SK-N-SH (cell line): ENCODE measurements around the gene CCNL1. TPM values are rescaled to one million over a fixed set of nuclear protein-coding genes. Genes with fewer than 3 reads are reported as not detected.
A peak's percentile ranks its signal among the peaks of the same experiment; 100 is the strongest.

Source experiments
- CTCF ChIA-PET: fragments of 300-600, 350-600 bp; formaldehyde crosslinking; extraction: SDS; loops from one replicate; lab custom pipeline; 2021; lab: Yijun Ruan, JAX
- POLR2A ChIA-PET: fragments of 350-600 bp; sonication (Branson Sonifier 250); formaldehyde crosslinking; extraction: SDS; loops from one replicate; lab custom pipeline; 2020; ENCODE audit warnings: antibody characterized with exemption, inconsistent platforms; lab: Yijun Ruan, JAX
- DNase-seq: peaks from one replicate; pipeline ENCODE4 v3.0.0; 2012
- H2AFZ ChIP-seq: fragments of 200-600 bp; sonication (generic); 2 replicates; pipeline ENCODE4 v1.8.1; 2016; ENCODE audit warnings: antibody characterized with exemption, mild to moderate bottlenecking, low read depth
- H3F3A ChIP-seq: fragments of 200-600 bp; sonication (generic); replicated peaks from 2 replicates; pipeline ENCODE3; 2016; ENCODE audit warnings: antibody characterized with exemption, mild to moderate bottlenecking; ENCODE audit not compliant: insufficient read depth
- H3K27ac ChIP-seq, 2 experiments: fragments of 200-500 bp in 1 of 2; fragments of 200-600 bp in 1 of 2; sonication (Bioruptor generic) in 1 of 2; sonication (generic), shearing (Covaris generic) in 1 of 2; 2 replicates each; pipeline versions ENCODE4 v1.5.1 to v1.6.1; 2014 to 2016; ENCODE audit warnings: low read depth in 2 of 2, inconsistent platforms in 1 of 2, low read length in 1 of 2, mild to moderate bottlenecking in 1 of 2, mixed read lengths in 1 of 2
- H3K27me3 ChIP-seq: fragments of 200-600 bp; sonication (generic), shearing (Covaris generic); 2 replicates; pipeline ENCODE4 v1.6.1; 2016; ENCODE audit warnings: mixed run types; ENCODE audit not compliant: insufficient read depth
- H3K36me3 ChIP-seq, 2 experiments: fragments of 200-500 bp in 1 of 2; fragments of 200-600 bp in 1 of 2; sonication (Bioruptor generic) in 1 of 2; sonication (generic) in 1 of 2; replicated peaks in 1 of 2; 2 replicates each; pipeline versions ENCODE3 to v1.5.1; 2014 to 2016; ENCODE audit warnings: low read length in 1 of 2, mild to moderate bottlenecking in 1 of 2; ENCODE audit not compliant: insufficient read depth in 2 of 2, control insufficient read depth in 1 of 2
- H3K4me1 ChIP-seq, 2 experiments: fragments of 200-500 bp in 1 of 2; fragments of 200-600 bp in 1 of 2; sonication (Bioruptor generic) in 1 of 2; sonication (generic), shearing (Covaris generic) in 1 of 2; 2 replicates each; pipeline versions ENCODE4 v1.5.1 to v1.6.1; 2014 to 2016; ENCODE audit warnings: low read depth in 1 of 2, low read length in 1 of 2, mixed run types in 1 of 2; ENCODE audit not compliant: insufficient read depth in 2 of 2, control insufficient read depth in 1 of 2
- H3K4me2 ChIP-seq: fragments of 200-600 bp; sonication (generic), shearing (Covaris generic); 2 replicates; pipeline ENCODE4 v1.6.1; 2017; ENCODE audit warnings: mixed run types
- H3K4me3 ChIP-seq, 2 experiments: fragments of 200-500 bp in 1 of 2; fragments of 200-600 bp in 1 of 2; sonication (Bioruptor generic) in 1 of 2; sonication (generic), shearing (Covaris generic) in 1 of 2; 2 replicates each; pipeline versions ENCODE4 v1.5.1 to v1.8.1; 2014 to 2016; ENCODE audit warnings: low read depth in 2 of 2, inconsistent platforms in 1 of 2, low read length in 1 of 2, mild to moderate bottlenecking in 1 of 2, mixed read lengths in 1 of 2, moderate library complexity in 1 of 2
- H3K79me2 ChIP-seq: fragments of 200-600 bp; sonication (generic); 2 replicates; pipeline ENCODE4 v1.8.1; 2017; ENCODE audit warnings: mild to moderate bottlenecking; ENCODE audit not compliant: insufficient read depth
- H3K9ac ChIP-seq: fragments of 200-600 bp; sonication (generic); 2 replicates; pipeline ENCODE4 v1.6.1; 2017; ENCODE audit warnings: mixed run types
- H3K9me2 ChIP-seq: fragments of 200-600 bp; sonication (generic); 2 replicates; pipeline ENCODE4 v1.6.1; 2017; ENCODE audit warnings: mixed run types
- H3K9me3 ChIP-seq: fragments of 200-600 bp; sonication (generic); 2 replicates; pipeline ENCODE4 v1.6.1; 2017; ENCODE audit warnings: mixed run types, mild to moderate bottlenecking, moderate library complexity
- H4K20me1 ChIP-seq: fragments of 200-600 bp; sonication (generic); 2 replicates; pipeline ENCODE4 v1.6.1; 2017; ENCODE audit warnings: mild to moderate bottlenecking, mixed run types; ENCODE audit not compliant: insufficient read depth
- CHD2 ChIP-seq: fragments of 150-350 bp; IDR thresholded peaks from 2 replicates; pipeline ENCODE4 v1.6.1; 2018; ENCODE audit warnings: low read length; ENCODE audit not compliant: partially characterized antibody
- ELF1 ChIP-seq: IDR thresholded peaks from 2 replicates; pipeline ENCODE4 v1.4.0; 2012
- EP300 ChIP-seq, 2 experiments: IDR thresholded peaks; 2 replicates each; pipeline versions ENCODE4 v1.4.0 to v1.6.1; 2012; ENCODE audit warnings: borderline replicate concordance in 1 of 2, low read depth in 1 of 2, low read length in 1 of 2
- FOXJ3 ChIP-seq: sonication (generic); formaldehyde crosslinking; IDR thresholded peaks from 2 replicates; pipeline ENCODE4 v1.5.1; 2020; ENCODE audit warnings: mild to moderate bottlenecking, missing genetic modification reagents
- MXI1 ChIP-seq: IDR thresholded peaks from 2 replicates; pipeline ENCODE4 v1.6.1; 2012; ENCODE audit warnings: mild to moderate bottlenecking, low read depth, low read length, improper control_type of control experiment
- NRF1 ChIP-seq: IDR thresholded peaks from 2 replicates; pipeline ENCODE4 v1.6.1; 2012; ENCODE audit warnings: low read depth, mild to moderate bottlenecking, low read length
- RAD21 ChIP-seq: IDR thresholded peaks from 2 replicates; pipeline ENCODE4 v1.6.1; 2012; ENCODE audit warnings: mild to moderate bottlenecking, low read length
- RCOR1 ChIP-seq: fragments of 150-350 bp; IDR thresholded peaks from 2 replicates; pipeline ENCODE4 v1.6.1; 2017; ENCODE audit warnings: antibody characterized with exemption, low read length
- RFX5 ChIP-seq: IDR thresholded peaks from 2 replicates; pipeline ENCODE4 v1.6.1; 2012; ENCODE audit warnings: mild to moderate bottlenecking, improper control_type of control experiment, low read length
- RXRA ChIP-seq: IDR thresholded peaks from 2 replicates; pipeline ENCODE4 v1.4.0; 2012; ENCODE audit warnings: low read depth, mild to moderate bottlenecking, borderline replicate concordance
- SIN3A ChIP-seq: IDR thresholded peaks from 2 replicates; pipeline ENCODE4 v1.6.1; 2012; ENCODE audit warnings: low read depth, mild to moderate bottlenecking, low read length, moderate library complexity, borderline replicate concordance
- TCF12 ChIP-seq: IDR thresholded peaks from 2 replicates; pipeline ENCODE4 v1.4.0; 2012
- TEAD4 ChIP-seq: IDR thresholded peaks from 2 replicates; pipeline ENCODE4 v1.4.0; 2012; ENCODE audit warnings: mild to moderate bottlenecking, borderline replicate concordance; ENCODE audit not compliant: insufficient read depth
- YY1 ChIP-seq: IDR thresholded peaks from 2 replicates; pipeline ENCODE4 v1.4.0; 2012; ENCODE audit warnings: low read depth, mild to moderate bottlenecking
- ZBTB33 ChIP-seq: IDR thresholded peaks from 2 replicates; pipeline ENCODE4 v1.4.0; 2012; ENCODE audit warnings: low read depth, borderline replicate concordance
- WGBS: methylation state at CpG from one replicate; pipeline ENCODE4 v1.1.6; 2017; ENCODE audit warnings: low lambda C conversion rate; 5-methylcytosine and 5-hydroxymethylcytosine counted together
- polyA plus RNA-seq, 3 experiments: library from polyadenylated mRNA; depleted of rRNA; stranded (reverse); fragments of >200 nt; gene quantifications; 2 replicates each; pipeline ENCODE4 v1.2.3, GENCODE V29; 2012
- TF ChIP-seq, protein P1 (sequence below): IDR thresholded peaks from 2 replicates; pipeline ENCODE4; 2012
- TF ChIP-seq, protein P2 (sequence below): IDR thresholded peaks from 2 replicates; pipeline ENCODE4 v1.4.0; 2012; ENCODE audit warnings: low read depth, borderline replicate concordance

Gene CCNL1
- polyA plus RNA-seq, 1 of the 3 experiments (the other 2 are of a cell fraction): 99.8 TPM

DNA sequence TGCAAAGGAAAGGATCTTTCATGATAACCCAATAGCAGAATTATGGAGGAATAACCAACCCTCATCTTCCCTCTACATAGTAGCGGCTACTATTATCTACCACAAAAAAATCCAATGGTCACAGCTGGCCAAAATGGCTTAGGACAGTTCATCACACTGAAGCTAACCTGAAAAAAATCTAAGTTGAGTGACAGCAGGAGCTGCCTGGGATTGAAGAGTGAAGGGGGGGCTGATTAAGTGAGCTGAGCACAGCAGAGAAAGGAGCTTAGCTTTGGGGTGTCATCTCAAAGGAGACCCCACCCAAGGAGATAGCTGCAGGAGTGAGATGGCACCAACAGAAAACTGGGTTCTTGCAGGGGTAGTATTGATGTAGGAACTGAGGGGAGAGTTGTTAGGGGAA is 33.6 kb downstream of the CCNL1 start:
- Histone ChIP-seq H3F3A (peaks cover 29% of the 10 kb centered on the region), H3K9me2 (no peaks in the 10 kb centered on the region), H3K79me2 (no peaks in the 10 kb centered on the region), H3K9me3 (no peaks in the 10 kb centered on the region), H3K9ac (no peak overlapping the region), H3K36me3 (no peaks in the 10 kb centered on the region), H4K20me1 (no peaks in the 10 kb centered on the region), H3K27ac (no peak overlapping the region), H3K4me3 (no peak overlapping the region), H2AFZ (no peak overlapping the region), H3K4me1 (peaks cover 12 to 63% of the 10 kb centered on the region in 2 experiments), H3K4me2 (no peak overlapping the region), H3K27me3 (no peaks in the 10 kb centered on the region)
- ChIA-PET CTCF (interaction anchor here (1.0 to 6.1 kb wide), 5 partner anchors 9 to 1116 kb away, joined by 3 to 57 read pairs (median 6); no protein-coding TSS in a partner anchor), POLR2A (no interaction called here)
- 96% methylated on average over 1 of the region's 1 CpG for WGBS
- no peak for TF ChIP-seq CHD2
- TF ChIP-seq NRF1: no peak
- TF ChIP-seq RAD21: no peak
- DNase-seq: no peak

- Histone ChIP-seq H2AFZ (no peak overlapping the region), H3K9ac (no peak overlapping the region), H3K36me3 (no peaks in the 10 kb centered on the region)
- POLR2A ChIA-PET: no interaction called here
- CTCF ChIA-PET: interaction anchor here (6.1 kb wide), 1 partner anchor 12 kb away, joined by 57 read pairs; no protein-coding TSS in a partner anchor
- no peak for TF ChIP-seq TEAD4
- TF ChIP-seq, protein P1, sequence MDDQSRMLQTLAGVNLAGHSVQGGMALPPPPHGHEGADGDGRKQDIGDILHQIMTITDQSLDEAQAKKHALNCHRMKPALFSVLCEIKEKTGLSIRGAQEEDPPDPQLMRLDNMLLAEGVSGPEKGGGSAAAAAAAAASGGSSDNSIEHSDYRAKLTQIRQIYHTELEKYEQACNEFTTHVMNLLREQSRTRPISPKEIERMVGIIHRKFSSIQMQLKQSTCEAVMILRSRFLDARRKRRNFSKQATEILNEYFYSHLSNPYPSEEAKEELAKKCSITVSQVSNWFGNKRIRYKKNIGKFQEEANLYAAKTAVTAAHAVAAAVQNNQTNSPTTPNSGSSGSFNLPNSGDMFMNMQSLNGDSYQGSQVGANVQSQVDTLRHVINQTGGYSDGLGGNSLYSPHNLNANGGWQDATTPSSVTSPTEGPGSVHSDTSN: peak; percentile 55; the same call in 1 of the 2 replicates
- no peak for TF ChIP-seq RCOR1
- TF ChIP-seq YY1: no peak
- no peak for TF ChIP-seq CHD2
- TF ChIP-seq ELF1: no peak
- no peak for TF ChIP-seq RFX5
- TF ChIP-seq RXRA: no peak
- TF ChIP-seq, all 33 proteins: peak for 1
- H4K20me1 ChIP-seq: no peaks in the 10 kb centered on the region
- no peak for DNase-seq
- H3K27ac ChIP-seq: no peak overlapping the region
- H3F3A ChIP-seq: peaks cover 29% of the 10 kb centered on the region
- H3K4me2 ChIP-seq: no peak overlapping the region
- no peaks in the 10 kb centered on the region for H3K9me2 ChIP-seq
- H3K4me1 ChIP-seq: peaks cover 9 to 58% of the 10 kb centered on the region in 2 experiments
- H3K9me3 ChIP-seq: no peaks in the 10 kb centered on the region
- H3K27me3 ChIP-seq: no peaks in the 10 kb centered on the region
- no peaks in the 10 kb centered on the region for H3K79me2 ChIP-seq
- H3K4me3 ChIP-seq: no peak overlapping the region
Measured at GRCh38 chr3:157125101-157125500, 34.8 kb downstream of the CCNL1 start.

DNA sequence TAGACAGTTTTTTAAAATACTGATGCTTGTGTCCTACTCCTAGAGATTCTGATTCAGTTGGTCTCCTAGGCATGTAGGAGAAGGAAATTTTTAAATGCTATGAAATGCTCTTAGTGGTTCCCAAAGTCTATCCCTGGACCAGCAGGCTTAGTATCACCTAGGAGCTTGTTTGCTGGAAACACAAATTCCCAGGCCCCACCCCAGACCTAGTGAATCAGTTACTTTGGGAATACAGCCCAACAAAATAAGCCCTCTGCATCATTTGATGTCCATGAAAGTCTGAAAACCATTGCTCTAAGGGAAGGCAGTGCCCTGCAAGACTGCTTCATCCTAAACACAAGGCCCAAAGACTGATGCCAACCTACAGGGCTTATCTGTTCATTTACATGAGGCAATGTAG is 36.3 kb downstream of the CCNL1 start:
- CTCF ChIA-PET: interaction anchor here (1.0 to 6.1 kb wide), 6 partner anchors 11 to 450 kb away, joined by 3 to 57 read pairs (median 7); partner anchors contain the start of gene TIPARP
- Histone ChIP-seq H3K9ac (no peak overlapping the region), H2AFZ (no peak overlapping the region), H4K20me1 (no peaks in the 10 kb centered on the region), H3K27ac (no peak overlapping the region), H3K4me2 (no peak overlapping the region), H3K4me1 (peaks cover 5 to 43% of the 10 kb centered on the region in 2 experiments), H3K9me3 (no peaks in the 10 kb centered on the region), H3K9me2 (no peaks in the 10 kb centered on the region), H3K79me2 (no peaks in the 10 kb centered on the region), H3F3A (peaks cover 17% of the 10 kb centered on the region), H3K36me3 (no peaks in the 10 kb centered on the region), H3K27me3 (no peaks in the 10 kb centered on the region), H3K4me3 (no peak overlapping the region)
- no peak for DNase-seq
- POLR2A ChIA-PET: no interaction called here
- TF ChIP-seq ZBTB33 (no peak), CHD2 (no peak), MXI1 (no peak), RCOR1 (no peak), RFX5 (no peak), SIN3A (no peak), EP300 (IDR thresholded peaks at IDR 0.05; ENCODE audit: borderline replicate concordance in 1 of 2, low read depth in 1 of 2, low read length in 1 of 2) (no peak), FOXJ3 (CRISPR knock-in tag) (no peak), TCF12 (no peak)
- TF ChIP-seq, protein P2, sequence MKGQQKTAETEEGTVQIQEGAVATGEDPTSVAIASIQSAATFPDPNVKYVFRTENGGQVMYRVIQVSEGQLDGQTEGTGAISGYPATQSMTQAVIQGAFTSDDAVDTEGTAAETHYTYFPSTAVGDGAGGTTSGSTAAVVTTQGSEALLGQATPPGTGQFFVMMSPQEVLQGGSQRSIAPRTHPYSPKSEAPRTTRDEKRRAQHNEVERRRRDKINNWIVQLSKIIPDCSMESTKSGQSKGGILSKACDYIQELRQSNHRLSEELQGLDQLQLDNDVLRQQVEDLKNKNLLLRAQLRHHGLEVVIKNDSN: no peak
